ENCODE measurements around the gene CDK6. TPM values are rescaled to one million over a fixed set of nuclear protein-coding genes. Genes with fewer than 3 reads are reported as not detected.

Gene CDK6
- total and polyA plus RNA-seq, 10 of the 15 experiments (the other 5 are each of a cell fraction or from before 2014, with no cell fraction given): 8.0 to 118 (median 45.8) TPM

DNA sequence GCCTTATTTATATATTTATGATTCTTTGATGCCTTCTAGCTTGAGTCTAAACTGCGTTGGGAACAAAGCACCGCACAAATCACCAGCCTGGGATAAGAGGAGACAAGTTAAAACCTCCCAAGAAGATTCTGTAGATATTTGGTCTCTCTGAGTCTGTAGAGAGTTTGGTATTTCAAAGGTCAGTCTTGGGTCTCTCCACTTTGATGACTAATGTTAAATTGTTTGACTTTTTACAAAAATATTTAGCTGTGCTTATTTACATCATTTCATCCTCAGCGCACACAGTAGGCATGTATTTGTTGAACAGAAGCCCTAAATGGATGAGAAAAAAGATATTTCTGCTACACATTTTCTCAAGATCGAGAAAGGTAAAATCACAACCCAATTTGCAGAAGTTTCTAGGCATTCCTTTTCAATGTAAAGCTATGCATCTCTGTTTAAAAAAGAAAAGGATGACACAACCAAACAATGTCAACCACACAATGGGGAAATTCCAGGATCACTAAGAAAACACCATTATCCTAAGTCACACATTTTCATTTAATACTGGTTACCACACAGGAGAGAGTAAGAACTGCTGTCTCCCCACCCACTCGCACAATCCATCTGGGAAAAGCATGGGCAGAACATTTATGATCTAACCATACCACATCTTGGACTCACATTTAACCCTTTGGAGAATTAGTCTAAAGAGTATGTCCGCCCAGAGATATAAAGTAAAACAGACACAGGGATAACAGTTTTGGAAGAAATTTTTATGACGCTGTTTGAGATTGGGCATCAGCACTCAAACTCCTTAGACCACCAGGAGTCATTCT lies 4.4 kb downstream of the CDK6 start (continued):
- TF ChIP-seq, protein P1, sequence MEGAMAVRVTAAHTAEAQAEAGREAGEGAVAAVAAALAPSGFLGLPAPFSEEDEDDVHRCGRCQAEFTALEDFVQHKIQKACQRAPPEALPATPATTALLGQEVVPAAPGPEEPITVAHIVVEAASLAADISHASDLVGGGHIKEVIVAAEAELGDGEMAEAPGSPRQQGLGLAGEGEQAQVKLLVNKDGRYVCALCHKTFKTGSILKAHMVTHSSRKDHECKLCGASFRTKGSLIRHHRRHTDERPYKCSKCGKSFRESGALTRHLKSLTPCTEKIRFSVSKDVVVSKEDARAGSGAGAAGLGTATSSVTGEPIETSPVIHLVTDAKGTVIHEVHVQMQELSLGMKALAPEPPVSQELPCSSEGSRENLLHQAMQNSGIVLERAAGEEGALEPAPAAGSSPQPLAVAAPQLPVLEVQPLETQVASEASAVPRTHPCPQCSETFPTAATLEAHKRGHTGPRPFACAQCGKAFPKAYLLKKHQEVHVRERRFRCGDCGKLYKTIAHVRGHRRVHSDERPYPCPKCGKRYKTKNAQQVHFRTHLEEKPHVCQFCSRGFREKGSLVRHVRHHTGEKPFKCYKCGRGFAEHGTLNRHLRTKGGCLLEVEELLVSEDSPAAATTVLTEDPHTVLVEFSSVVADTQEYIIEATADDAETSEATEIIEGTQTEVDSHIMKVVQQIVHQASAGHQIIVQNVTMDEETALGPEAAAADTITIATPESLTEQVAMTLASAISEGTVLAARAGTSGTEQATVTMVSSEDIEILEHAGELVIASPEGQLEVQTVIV (IDR thresholded peaks at IDR 0.05; ENCODE audit: borderline replicate concordance, partially characterized antibody): no peak
- TF ChIP-seq, protein P2, sequence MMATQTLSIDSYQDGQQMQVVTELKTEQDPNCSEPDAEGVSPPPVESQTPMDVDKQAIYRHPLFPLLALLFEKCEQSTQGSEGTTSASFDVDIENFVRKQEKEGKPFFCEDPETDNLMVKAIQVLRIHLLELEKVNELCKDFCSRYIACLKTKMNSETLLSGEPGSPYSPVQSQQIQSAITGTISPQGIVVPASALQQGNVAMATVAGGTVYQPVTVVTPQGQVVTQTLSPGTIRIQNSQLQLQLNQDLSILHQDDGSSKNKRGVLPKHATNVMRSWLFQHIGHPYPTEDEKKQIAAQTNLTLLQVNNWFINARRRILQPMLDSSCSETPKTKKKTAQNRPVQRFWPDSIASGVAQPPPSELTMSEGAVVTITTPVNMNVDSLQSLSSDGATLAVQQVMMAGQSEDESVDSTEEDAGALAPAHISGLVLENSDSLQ (IDR thresholded peaks at IDR 0.05): no peak
- no peak for TF ChIP-seq CBFB (IDR thresholded peaks at IDR 0.05; ENCODE audit: low read depth)
- TF ChIP-seq FOXM1 (IDR thresholded peaks at IDR 0.05; ENCODE audit: low read depth, low read length): peak; percentile 53; the same call in 1 of the 2 replicates
- no peak for TF ChIP-seq ASH2L (IDR thresholded peaks at IDR 0.05; ENCODE audit: borderline replicate concordance, low read depth)
- TF ChIP-seq SP1 (IDR thresholded peaks at IDR 0.05; ENCODE audit: low read depth, low read length): no peak
- no peak for TF ChIP-seq STAT1 (conservative IDR thresholded peaks at IDR 0.05)
- no peak for TF ChIP-seq SMC3 (IDR thresholded peaks at IDR 0.05; ENCODE audit: borderline replicate concordance, low read length)
- no peak for TF ChIP-seq SREBF2 (IDR thresholded peaks at IDR 0.05; ENCODE audit: low read length)
- TF ChIP-seq ZNF622 (IDR thresholded peaks at IDR 0.05): no peak
- TF ChIP-seq BCL11A (IDR thresholded peaks at IDR 0.05; ENCODE audit: low read depth, low read length): no peak
- TF ChIP-seq, protein P3, sequence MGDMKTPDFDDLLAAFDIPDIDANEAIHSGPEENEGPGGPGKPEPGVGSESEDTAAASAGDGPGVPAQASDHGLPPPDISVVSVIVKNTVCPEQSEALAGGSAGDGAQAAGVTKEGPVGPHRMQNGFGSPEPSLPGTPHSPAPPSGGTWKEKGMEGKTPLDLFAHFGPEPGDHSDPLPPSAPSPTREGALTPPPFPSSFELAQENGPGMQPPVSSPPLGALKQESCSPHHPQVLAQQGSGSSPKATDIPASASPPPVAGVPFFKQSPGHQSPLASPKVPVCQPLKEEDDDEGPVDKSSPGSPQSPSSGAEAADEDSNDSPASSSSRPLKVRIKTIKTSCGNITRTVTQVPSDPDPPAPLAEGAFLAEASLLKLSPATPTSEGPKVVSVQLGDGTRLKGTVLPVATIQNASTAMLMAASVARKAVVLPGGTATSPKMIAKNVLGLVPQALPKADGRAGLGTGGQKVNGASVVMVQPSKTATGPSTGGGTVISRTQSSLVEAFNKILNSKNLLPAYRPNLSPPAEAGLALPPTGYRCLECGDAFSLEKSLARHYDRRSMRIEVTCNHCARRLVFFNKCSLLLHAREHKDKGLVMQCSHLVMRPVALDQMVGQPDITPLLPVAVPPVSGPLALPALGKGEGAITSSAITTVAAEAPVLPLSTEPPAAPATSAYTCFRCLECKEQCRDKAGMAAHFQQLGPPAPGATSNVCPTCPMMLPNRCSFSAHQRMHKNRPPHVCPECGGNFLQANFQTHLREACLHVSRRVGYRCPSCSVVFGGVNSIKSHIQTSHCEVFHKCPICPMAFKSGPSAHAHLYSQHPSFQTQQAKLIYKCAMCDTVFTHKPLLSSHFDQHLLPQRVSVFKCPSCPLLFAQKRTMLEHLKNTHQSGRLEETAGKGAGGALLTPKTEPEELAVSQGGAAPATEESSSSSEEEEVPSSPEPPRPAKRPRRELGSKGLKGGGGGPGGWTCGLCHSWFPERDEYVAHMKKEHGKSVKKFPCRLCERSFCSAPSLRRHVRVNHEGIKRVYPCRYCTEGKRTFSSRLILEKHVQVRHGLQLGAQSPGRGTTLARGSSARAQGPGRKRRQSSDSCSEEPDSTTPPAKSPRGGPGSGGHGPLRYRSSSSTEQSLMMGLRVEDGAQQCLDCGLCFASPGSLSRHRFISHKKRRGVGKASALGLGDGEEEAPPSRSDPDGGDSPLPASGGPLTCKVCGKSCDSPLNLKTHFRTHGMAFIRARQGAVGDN (IDR thresholded peaks at IDR 0.05): no peak
- TF ChIP-seq, protein P4, sequence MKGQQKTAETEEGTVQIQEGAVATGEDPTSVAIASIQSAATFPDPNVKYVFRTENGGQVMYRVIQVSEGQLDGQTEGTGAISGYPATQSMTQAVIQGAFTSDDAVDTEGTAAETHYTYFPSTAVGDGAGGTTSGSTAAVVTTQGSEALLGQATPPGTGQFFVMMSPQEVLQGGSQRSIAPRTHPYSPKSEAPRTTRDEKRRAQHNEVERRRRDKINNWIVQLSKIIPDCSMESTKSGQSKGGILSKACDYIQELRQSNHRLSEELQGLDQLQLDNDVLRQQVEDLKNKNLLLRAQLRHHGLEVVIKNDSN (IDR thresholded peaks at IDR 0.05; ENCODE audit: borderline replicate concordance, extremely low read length, insufficient read depth, low read depth, low read length): no peak
- TF ChIP-seq NFYA (IDR thresholded peaks at IDR 0.05; ENCODE audit: borderline replicate concordance, low read depth, low read length): no peak
- no peak for TF ChIP-seq ZSCAN29 (IDR thresholded peaks at IDR 0.05)
- TF ChIP-seq, protein P5, sequence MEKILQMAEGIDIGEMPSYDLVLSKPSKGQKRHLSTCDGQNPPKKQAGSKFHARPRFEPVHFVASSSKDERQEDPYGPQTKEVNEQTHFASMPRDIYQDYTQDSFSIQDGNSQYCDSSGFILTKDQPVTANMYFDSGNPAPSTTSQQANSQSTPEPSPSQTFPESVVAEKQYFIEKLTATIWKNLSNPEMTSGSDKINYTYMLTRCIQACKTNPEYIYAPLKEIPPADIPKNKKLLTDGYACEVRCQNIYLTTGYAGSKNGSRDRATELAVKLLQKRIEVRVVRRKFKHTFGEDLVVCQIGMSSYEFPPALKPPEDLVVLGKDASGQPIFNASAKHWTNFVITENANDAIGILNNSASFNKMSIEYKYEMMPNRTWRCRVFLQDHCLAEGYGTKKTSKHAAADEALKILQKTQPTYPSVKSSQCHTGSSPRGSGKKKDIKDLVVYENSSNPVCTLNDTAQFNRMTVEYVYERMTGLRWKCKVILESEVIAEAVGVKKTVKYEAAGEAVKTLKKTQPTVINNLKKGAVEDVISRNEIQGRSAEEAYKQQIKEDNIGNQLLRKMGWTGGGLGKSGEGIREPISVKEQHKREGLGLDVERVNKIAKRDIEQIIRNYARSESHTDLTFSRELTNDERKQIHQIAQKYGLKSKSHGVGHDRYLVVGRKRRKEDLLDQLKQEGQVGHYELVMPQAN (conservative IDR thresholded peaks at IDR 0.05): no peak
- TF ChIP-seq, protein P6, sequence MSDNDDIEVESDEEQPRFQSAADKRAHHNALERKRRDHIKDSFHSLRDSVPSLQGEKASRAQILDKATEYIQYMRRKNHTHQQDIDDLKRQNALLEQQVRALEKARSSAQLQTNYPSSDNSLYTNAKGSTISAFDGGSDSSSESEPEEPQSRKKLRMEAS (IDR thresholded peaks at IDR 0.05; ENCODE audit: low read depth, low read length): no peak
- no peak for TF ChIP-seq TAF1 (IDR thresholded peaks at IDR 0.05; ENCODE audit: borderline replicate concordance, low read depth, low read length)
- no peak for TF ChIP-seq SUPT20H (IDR thresholded peaks at IDR 0.05; ENCODE audit: borderline replicate concordance, control insufficient read depth, low read depth, low read length)

Measured in GM12878 (cell line).